ENCODE measurements around the gene BTG2. TPM values are rescaled to one million over a fixed set of nuclear protein-coding genes. Genes with fewer than 3 reads are reported as not detected.

BTG2 gene
- total RNA-seq, 1 experiment from 2014 or later = 2.9 TPM

DNA sequence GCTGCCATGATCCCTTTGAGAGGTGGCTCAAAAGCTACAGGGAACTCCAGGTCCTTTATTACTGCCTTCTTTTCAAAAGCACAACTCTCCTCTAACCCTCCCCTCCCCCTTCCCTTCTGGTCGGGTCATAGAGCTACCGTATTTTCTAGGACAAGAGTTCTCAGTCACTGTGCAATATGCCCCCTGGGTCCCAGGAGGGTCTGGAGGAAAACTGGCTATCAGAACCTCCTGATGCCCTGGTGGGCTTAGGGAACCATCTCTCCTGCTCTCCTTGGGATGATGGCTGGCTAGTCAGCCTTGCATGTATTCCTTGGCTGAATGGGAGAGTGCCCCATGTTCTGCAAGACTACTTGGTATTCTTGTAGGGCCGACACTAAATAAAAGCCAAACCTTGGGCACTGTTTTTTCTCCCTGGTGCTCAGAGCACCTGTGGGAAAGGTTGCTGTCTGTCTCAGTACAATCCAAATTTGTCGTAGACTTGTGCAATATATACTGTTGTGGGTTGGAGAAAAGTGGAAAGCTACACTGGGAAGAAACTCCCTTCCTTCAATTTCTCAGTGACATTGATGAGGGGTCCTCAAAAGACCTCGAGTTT lies 3.1 kb downstream of the BTG2 start:
- Histone ChIP-seq H3K27ac (ENCODE audit: insufficient read length, low read depth, low read length) (no peak overlapping the region), H3K9ac (ENCODE audit: extremely low read depth, insufficient read length, low read length) (no peak overlapping the region), H3T11ph (ENCODE audit: low read length) (no peak overlapping the region), H3K4ac (ENCODE audit: low read depth, low read length) (no peak overlapping the region), H3K4me2 (ENCODE audit: insufficient read depth, insufficient read length, low read length) (peak overlapping the region; percentile 33), H3K23me2 (ENCODE audit: insufficient read length, low read depth, low read length, poor library complexity, severe bottlenecking) (peaks cover 13% of the 10 kb centered on the region), H2BK5ac (ENCODE audit: insufficient read length, low read length) (no peak overlapping the region), H2BK120ac (ENCODE audit: low read depth, low read length, poor library complexity, severe bottlenecking) (no peak overlapping the region), H2BK15ac (ENCODE audit: low read depth, low read length) (no peak overlapping the region), H2BK12ac (ENCODE audit: insufficient read length, low read depth, low read length) (no peak overlapping the region), H3K27me3 (ENCODE audit: insufficient read depth, low read length) (peaks cover 77% of the 10 kb centered on the region), H2AK5ac (ENCODE audit: insufficient read length, low read length) (no peak overlapping the region), H3K79me2 (ENCODE audit: insufficient read depth, low read length) (no peaks in the 10 kb centered on the region), H3K4me1 (ENCODE audit: insufficient read depth, low read length) (peaks cover 10% of the 10 kb centered on the region), H2BK20ac (ENCODE audit: low read depth, low read length, poor library complexity, severe bottlenecking) (no peak overlapping the region), H4K91ac (ENCODE audit: insufficient read length, low read depth, low read length) (no peak overlapping the region), H2AFZ (ENCODE audit: low read length) (no peak overlapping the region), H3K23ac (ENCODE audit: insufficient read length, low read depth, low read length) (no peak overlapping the region), H3K79me1 (ENCODE audit: insufficient read depth, low read depth, low read length, poor library complexity, severe bottlenecking) (no peaks in the 10 kb centered on the region), H3K56ac (ENCODE audit: insufficient read length, low read depth, low read length) (no peak overlapping the region), H4K5ac (ENCODE audit: insufficient read length, low read depth, low read length) (no peak overlapping the region), H3K18ac (ENCODE audit: insufficient read length, low read depth, low read length) (no peak overlapping the region), H3K9me3 (ENCODE audit: control insufficient read depth, low read depth, low read length) (no peaks in the 10 kb centered on the region), H4K20me1 (ENCODE audit: control insufficient read depth, insufficient read depth, insufficient read length) (no peaks in the 10 kb centered on the region), H3K14ac (ENCODE audit: insufficient read depth, low read length) (no peak overlapping the region), H4K8ac (replicated peaks; ENCODE audit: insufficient read length, low read depth, low read length) (no peak overlapping the region)
- peaks cover 0 to 3% (median 0%) of the 10 kb centered on the region in 3 experiments; a peak in 2 of 7 replicates for H3K36me3 Mint-ChIP-seq (ENCODE audit: insufficient read depth in 1 of 3, low read depth in 3 of 3)
- H3K4me1 Mint-ChIP-seq = peaks cover 52 to 60% of the 10 kb centered on the region in 2 experiments
- no CpG with 5 or more reads among the region's 5 CpGs for WGBS (ENCODE audit: extremely low coverage, insufficient read length, low lambda C conversion rate)
- no peaks in the 10 kb centered on the region; a peak in 1 of 5 replicates for H3K9me3 Mint-ChIP-seq
- H3K27me3 Mint-ChIP-seq (ENCODE audit: low read depth) = peaks cover 97% of the 10 kb centered on the region
- peak overlapping the region; percentile 38 to 55; a peak in 3 of 5 replicates for H3K4me3 Mint-ChIP-seq
- H3K27ac Mint-ChIP-seq = no peak overlapping the region
- DNase-seq = no peak
- TF ChIP-seq, protein P1, sequence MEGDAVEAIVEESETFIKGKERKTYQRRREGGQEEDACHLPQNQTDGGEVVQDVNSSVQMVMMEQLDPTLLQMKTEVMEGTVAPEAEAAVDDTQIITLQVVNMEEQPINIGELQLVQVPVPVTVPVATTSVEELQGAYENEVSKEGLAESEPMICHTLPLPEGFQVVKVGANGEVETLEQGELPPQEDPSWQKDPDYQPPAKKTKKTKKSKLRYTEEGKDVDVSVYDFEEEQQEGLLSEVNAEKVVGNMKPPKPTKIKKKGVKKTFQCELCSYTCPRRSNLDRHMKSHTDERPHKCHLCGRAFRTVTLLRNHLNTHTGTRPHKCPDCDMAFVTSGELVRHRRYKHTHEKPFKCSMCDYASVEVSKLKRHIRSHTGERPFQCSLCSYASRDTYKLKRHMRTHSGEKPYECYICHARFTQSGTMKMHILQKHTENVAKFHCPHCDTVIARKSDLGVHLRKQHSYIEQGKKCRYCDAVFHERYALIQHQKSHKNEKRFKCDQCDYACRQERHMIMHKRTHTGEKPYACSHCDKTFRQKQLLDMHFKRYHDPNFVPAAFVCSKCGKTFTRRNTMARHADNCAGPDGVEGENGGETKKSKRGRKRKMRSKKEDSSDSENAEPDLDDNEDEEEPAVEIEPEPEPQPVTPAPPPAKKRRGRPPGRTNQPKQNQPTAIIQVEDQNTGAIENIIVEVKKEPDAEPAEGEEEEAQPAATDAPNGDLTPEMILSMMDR (conservative IDR thresholded peaks at IDR 0.05) = no peak
